ENCODE data around the gene LRP5.
"Not testable (repeated sequence)": the region's sequence is repeated elsewhere in the genome, so short reads cannot be mapped to it uniquely, and the experiment has no call there.

LRP5 gene

DNA sequence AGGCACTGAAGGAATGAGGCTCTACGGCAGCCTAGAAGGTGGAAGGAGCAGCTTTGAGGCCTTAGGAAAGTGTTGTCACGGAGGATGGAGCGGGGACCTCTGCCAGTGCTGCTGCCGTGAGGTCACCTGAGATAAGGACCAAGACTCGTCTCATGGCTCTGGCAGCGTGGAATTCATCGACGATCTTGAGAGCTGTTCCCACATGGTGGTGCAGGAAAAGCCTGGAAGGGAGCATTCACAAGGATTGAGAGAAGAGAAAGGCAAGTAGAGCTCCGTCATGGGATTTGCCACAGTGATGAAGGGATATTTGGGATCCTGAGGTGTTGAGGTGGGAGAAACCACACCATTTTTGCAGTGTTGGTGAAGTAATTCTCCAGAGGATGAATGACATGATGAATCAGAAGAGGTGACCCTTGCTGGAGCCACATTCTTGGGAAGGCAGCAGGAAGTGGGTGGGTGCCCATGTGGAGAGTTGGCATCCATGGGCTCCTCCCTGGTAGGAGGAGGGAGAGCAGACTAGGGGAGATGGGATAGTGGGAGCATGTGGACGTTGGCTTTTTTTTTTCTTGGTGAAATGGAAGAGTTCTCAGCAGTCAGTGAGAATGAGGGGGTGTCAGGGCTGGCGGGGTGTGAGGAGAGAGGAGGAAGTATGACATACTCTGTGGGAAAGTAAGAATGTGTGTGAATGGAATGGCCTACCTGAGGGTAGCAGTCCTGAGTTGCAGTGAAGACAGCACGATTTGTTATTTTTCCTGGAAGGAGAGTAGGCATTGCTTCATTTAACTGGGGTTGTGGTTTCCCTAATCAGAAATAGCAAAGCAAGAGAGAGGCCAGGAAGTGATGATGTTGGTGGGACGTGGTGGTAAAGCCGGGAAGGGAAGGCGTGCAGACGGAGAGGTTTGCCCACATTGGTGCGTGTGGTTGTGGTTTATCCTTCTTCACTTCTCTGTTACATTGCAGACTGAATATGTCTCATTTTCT lies 159.3 kb downstream of the LRP5 start:
- no peak for DNase-seq
- peaks cover 38% of the 10 kb centered on the region for H3K4me1 Mint-ChIP-seq
- peaks cover 5% of the 10 kb centered on the region for H3K27me3 Mint-ChIP-seq (ENCODE audit: low read depth, poor library complexity)
- peaks cover 92% of the 10 kb centered on the region for H3K36me3 Mint-ChIP-seq (ENCODE audit: low read depth)
- peak overlapping the region; percentile 3 for H3K27ac Mint-ChIP-seq
- H3K4me3 Mint-ChIP-seq: no peak overlapping the region
- TF ChIP-seq CTCF (IDR thresholded peaks at IDR 0.05): no peak
- H3K9me3 Mint-ChIP-seq: peaks cover 66% of the 10 kb centered on the region

- Mint-ChIP-seq H3K27ac (no peak overlapping the region), H3K27me3 (ENCODE audit: low read depth, poor library complexity) (peaks cover 5% of the 10 kb centered on the region)
These were observed 160.4 kb downstream of the LRP5 start for GRCh38 chr11:68472778-68473177.

GRCh38 chr11:68473693-68474092 lies 161.3 kb downstream of the LRP5 start:
- Mint-ChIP-seq H3K4me1 (peaks cover 22% of the 10 kb centered on the region), H3K9me3 (peaks cover 86% of the 10 kb centered on the region), H3K36me3 (ENCODE audit: low read depth) (peaks cover 96% of the 10 kb centered on the region), H3K27me3 (ENCODE audit: low read depth, poor library complexity) (peaks cover 5% of the 10 kb centered on the region), H3K27ac (no peak overlapping the region), H3K4me3 (no peak overlapping the region)
- no peak for DNase-seq
- TF ChIP-seq CTCF (IDR thresholded peaks at IDR 0.05): no peak

More at GRCh38 chr11:68472778-68473177, 160.4 kb downstream of the LRP5 start:
- Mint-ChIP-seq H3K36me3 (ENCODE audit: low read depth) (peaks cover 96% of the 10 kb centered on the region), H3K9me3 (peaks cover 77% of the 10 kb centered on the region), H3K4me1 (peaks cover 31% of the 10 kb centered on the region), H3K4me3 (no peak overlapping the region)
- TF ChIP-seq CTCF (IDR thresholded peaks at IDR 0.05): no peak
- no peak for DNase-seq

DNA sequence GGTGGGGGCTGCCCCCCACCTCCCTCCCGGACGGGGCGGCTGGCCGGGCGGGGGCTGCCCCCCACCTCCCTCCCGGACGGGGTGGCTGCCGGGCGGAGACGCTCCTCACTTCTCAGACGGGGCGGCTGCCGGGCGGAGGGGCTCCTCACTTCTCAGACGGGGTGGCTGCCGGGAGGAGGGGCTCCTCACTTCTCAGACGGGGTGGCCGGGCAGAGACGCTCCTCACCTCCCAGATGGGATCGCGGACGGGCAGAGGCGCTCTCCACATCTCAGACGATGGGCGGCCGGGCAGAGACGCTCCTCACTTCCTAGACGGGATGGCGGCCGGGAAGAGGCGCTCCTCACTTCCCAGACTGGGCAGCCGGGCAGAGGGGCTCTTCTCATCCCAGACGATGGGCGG lies 163.2 kb downstream of the LRP5 start:
- not testable (repeated sequence) for H3K27me3 Mint-ChIP-seq (ENCODE audit: low read depth, poor library complexity); DNase-seq; H3K4me3 Mint-ChIP-seq; H3K4me1 Mint-ChIP-seq; H3K27ac Mint-ChIP-seq
- H3K9me3 Mint-ChIP-seq: peaks cover 93% of the 10 kb centered on the region
- peaks cover 96% of the 10 kb centered on the region for H3K36me3 Mint-ChIP-seq (ENCODE audit: low read depth)

GRCh38 chr11:68479390-68479789 lies 167.0 kb downstream of the LRP5 start:
- Mint-ChIP-seq H3K9me3 (peaks cover 90% of the 10 kb centered on the region), H3K4me1 (peaks cover 5% of the 10 kb centered on the region), H3K27me3 (ENCODE audit: low read depth, poor library complexity) (peaks cover 3% of the 10 kb centered on the region), H3K36me3 (ENCODE audit: low read depth) (peaks cover 96% of the 10 kb centered on the region), H3K4me3 (no peak overlapping the region), H3K27ac (no peak overlapping the region)
- no peak for TF ChIP-seq CTCF (IDR thresholded peaks at IDR 0.05)
- no peak for DNase-seq

DNA sequence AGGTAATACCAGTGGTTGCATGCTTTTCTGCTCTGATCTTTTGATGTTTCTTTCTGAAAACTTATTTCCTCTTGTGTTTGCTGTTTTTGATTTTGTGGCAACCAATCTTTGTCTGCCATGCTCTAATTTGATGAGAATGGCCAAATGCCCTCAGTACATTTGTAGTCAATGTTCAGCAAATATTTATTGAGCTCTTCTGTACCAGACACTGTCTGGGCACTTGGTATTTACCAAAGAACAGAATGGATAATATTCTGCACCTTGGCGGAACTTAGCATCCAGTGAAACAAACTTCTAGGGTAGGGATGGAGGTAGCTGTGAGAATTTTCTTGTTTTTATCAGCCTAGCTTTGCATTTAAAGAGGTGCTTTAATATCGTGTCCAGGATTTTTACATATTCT lies 167.8 kb downstream of the LRP5 start:
- no peak for DNase-seq
- Mint-ChIP-seq H3K27me3 (ENCODE audit: low read depth, poor library complexity) (peaks cover 3% of the 10 kb centered on the region), H3K36me3 (ENCODE audit: low read depth) (peaks cover 96% of the 10 kb centered on the region), H3K4me3 (no peak overlapping the region), H3K27ac (no peak overlapping the region), H3K9me3 (peaks cover 90% of the 10 kb centered on the region), H3K4me1 (peaks cover 5% of the 10 kb centered on the region)
- no peak for TF ChIP-seq CTCF (IDR thresholded peaks at IDR 0.05)

Measured in nephron progenitor cell (in vitro differentiated cells).